Spleen (tissue), 13 donors: ENCODE measurements around the gene OTC. TPM values are rescaled to one million over a fixed set of nuclear protein-coding genes. Genes with fewer than 3 reads are reported as not detected.

Experiments used
- DNase-seq: peaks from one replicate; pipeline ENCODE4 v3.0.0-alpha.2; 2020
- H3K27ac ChIP-seq, 8 donors: fragments of 200-600 bp; sonication (generic) in 7 of 8; 1 replicate in 4 of 8; 2 replicates in 4 of 8; pipeline versions ENCODE4 v1.5.0 to v1.8.0; 2016 to 2021; ENCODE audit warnings: inconsistent platforms in 4 of 8, mild to moderate bottlenecking in 4 of 8, moderate library complexity in 1 of 8
- H3K27me3 ChIP-seq, 7 donors: fragments of 200-600 bp; sonication (generic) in 6 of 7; replicated peaks in 1 of 7; 1 replicate in 4 of 7; 2 replicates in 3 of 7; pipeline versions ENCODE4 v1.5.0 to v1.8.0; 2016 to 2021; ENCODE audit warnings: inconsistent platforms in 3 of 7, mild to moderate bottlenecking in 1 of 7
- H3K36me3 ChIP-seq, 6 donors: fragments of 200-600 bp; sonication (generic) in 5 of 6; 1 replicate in 4 of 6; 2 replicates in 2 of 6; pipeline versions ENCODE4 v1.5.0 to v1.8.0; 2016 to 2021; ENCODE audit warnings: inconsistent platforms in 2 of 6
- H3K4me1 ChIP-seq, 6 donors: fragments of 200-600 bp; sonication (generic) in 5 of 6; 1 replicate in 3 of 6; 2 replicates in 3 of 6; pipeline versions ENCODE4 v1.5.0 to v1.8.0; 2016 to 2021; ENCODE audit warnings: inconsistent platforms in 3 of 6
- H3K4me3 ChIP-seq, 8 donors: fragments of 200-600 bp; sonication (generic) in 7 of 8; 1 replicate in 4 of 8; 2 replicates in 4 of 8; pipeline versions ENCODE4 v1.5.0 to v1.8.0; 2016 to 2021; ENCODE audit warnings: inconsistent platforms in 4 of 8, mild to moderate bottlenecking in 4 of 8, moderate library complexity in 2 of 8
- H3K9me3 ChIP-seq, 8 donors: fragments of 200-600 bp; sonication (generic) in 7 of 8; 1 replicate in 4 of 8; 2 replicates in 4 of 8; pipeline versions ENCODE4 v1.5.0 to v1.8.0; 2016 to 2021; ENCODE audit warnings: inconsistent platforms in 4 of 8
- CTCF ChIP-seq, 11 experiments: fragments of 200-600 bp in 7 of 11; fragments of 450-650 bp in 4 of 11; sonication (generic) in 4 of 11; IDR thresholded peaks in 8 of 11; conservative IDR thresholded peaks in 3 of 11; 1 replicate in 7 of 11; 2 replicates in 4 of 11; pipeline versions ENCODE4 v1.4.0 to v1.8.0; 2016 to 2021; ENCODE audit warnings: antibody characterized with exemption in 11 of 11, inconsistent platforms in 4 of 11, mild to moderate bottlenecking in 1 of 11
- POLR2A ChIP-seq, 3 donors: fragments of 450-650 bp; IDR thresholded peaks; one replicate each; pipeline ENCODE4 v1.5.1; 2017; ENCODE audit warnings: antibody characterized with exemption in 3 of 3, mild to moderate bottlenecking in 1 of 3
- POLR2AphosphoS5 ChIP-seq, 3 donors: sonication (generic); formaldehyde crosslinking; IDR thresholded peaks; one replicate each; pipeline ENCODE4 v1.5.1; 2017; ENCODE audit warnings: antibody characterized with exemption in 3 of 3
- WGBS, 5 donors: extraction: QIAGEN DNeasy Blood & Tissue Kit in 3 of 5; methylation state at CpG; one replicate each; pipeline versions ENCODE4 v1.1.5 to v1.1.7; 2013 to 2018; 5-methylcytosine and 5-hydroxymethylcytosine counted together
- intact Hi-C: fragments of 100-400 bp; cut with DNase I; formaldehyde crosslinking; loops from one replicate; pipeline ENCODE4 v1.15.0; 2023; ENCODE audit warnings: low total_unique reads
- long read RNA-seq, 2 donors: transcript quantifications; one replicate each; lab custom pipeline, GENCODE V29; 2026
- polyA plus RNA-seq, 3 donors: library from polyadenylated mRNA; stranded (reverse); fragments of 200-250 nt; gene quantifications; one replicate each; pipeline ENCODE4 v1.2.1, GENCODE V29; 2013
- total RNA-seq, 7 donors: library from RNA; depleted of rRNA in 3 of 7; stranded (reverse); fragments of >200 nt in 3 of 7; fragmentation: NEBNext Ultra II Directional in 4 of 7; extraction: Animal tissue kit (Norgen Biotek cat#: 25700) in 4 of 7; gene quantifications; one replicate each; pipeline versions ENCODE4 v1.1.0 to v1.2.1, GENCODE V29; 2016 to 2021
- donor health status: healthy with polysubstance abuse.
- donor health status: DM: no; HTN: no; CAD: no; lungs with moderate emphysema.
- donor health status: DM: no; HTN: no; CAD: no.
- donor health status: Bipolar disorder and iron deficiency.
- donor health status: healthy.
- donor health status: DM: no; HTN: no; CAD: no.
- donor health status: DM: yes; HTN: yes; CAD: no.

The OTC gene
- not detected for total RNA-seq
- under 1 TPM in 2 of 3 donors, not detected in 1; 0.05 to 0.06 TPM for polyA plus RNA-seq
- long read RNA-seq, donor 1 = 0 reads
- long read RNA-seq, donor 2 = 0 reads

- Histone ChIP-seq H3K4me1 (peaks cover 0 to 3% (median 0%) of the 10 kb centered on the region in 6 donors), H3K27ac (no peak within 1 kb of the TSS), H3K4me3 (no peak within 1 kb of the TSS), H3K36me3 (no peaks in the 10 kb centered on the region), H3K27me3 (peaks cover 0 to 3% (median 0%) of the 10 kb centered on the region in 7 donors), H3K9me3 (no peaks in the 10 kb centered on the region)
- intact Hi-C loops = no loop called here
- WGBS, 5 donors = 65 to 94% (median 88%) methylated on average over 4 of the region's 4 CpGs
- TF ChIP-seq CTCF (IDR thresholded peaks at IDR 0.05 in 8 of 11, conservative IDR thresholded peaks at IDR 0.05 in 3 of 11) (no peak), POLR2AphosphoS5 (IDR thresholded peaks at IDR 0.05) (no peak), POLR2A (IDR thresholded peaks at IDR 0.05) (no peak)
- DNase-seq = no peak
These were observed at the start of gene OTC for GRCh38 chrX:38352362-38352761. Gene OTC, plus strand, starts transcription at chrX:38352604. Its CDS starts 93 bp downstream, at chrX:38352697.

DNA sequence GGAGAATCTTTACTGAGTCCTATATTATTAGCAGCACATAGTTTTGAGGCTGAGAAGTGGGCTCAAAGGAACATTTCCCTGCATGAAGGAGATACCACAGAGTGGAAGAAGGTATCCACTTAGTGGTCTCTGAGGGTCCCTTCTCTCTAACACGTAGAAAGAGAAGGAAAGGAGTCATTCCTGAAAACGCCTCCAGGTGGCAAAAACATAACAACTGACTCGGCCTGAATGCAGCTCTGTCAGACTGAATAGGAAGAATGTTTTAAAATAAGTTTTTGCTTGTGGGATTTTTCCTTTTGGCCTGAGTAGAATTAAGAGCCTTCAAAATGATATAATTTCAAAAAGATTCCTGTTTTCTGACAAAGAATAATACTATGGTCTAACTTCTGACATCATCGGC is 48.4 kb upstream of the OTC start:
- H3K36me3 ChIP-seq = peaks cover 0 to 20% (median 2%) of the 10 kb centered on the region in 6 donors
- no peak overlapping the region for H3K4me3 ChIP-seq
- WGBS, 5 donors = 43 to 74% (median 63%) methylated on average over 4 of the region's 4 CpGs
- no peak for DNase-seq
- intact Hi-C loops = no loop called here
- H3K4me1 ChIP-seq = no peaks in the 10 kb centered on the region
- no peak for TF ChIP-seq POLR2A (IDR thresholded peaks at IDR 0.05)
- no peak for TF ChIP-seq CTCF (IDR thresholded peaks at IDR 0.05 in 8 of 11, conservative IDR thresholded peaks at IDR 0.05 in 3 of 11)
- TF ChIP-seq POLR2AphosphoS5 (IDR thresholded peaks at IDR 0.05) = no peak
- no peaks in the 10 kb centered on the region for H3K27me3 ChIP-seq
- H3K27ac ChIP-seq = no peak overlapping the region
- no peaks in the 10 kb centered on the region for H3K9me3 ChIP-seq

DNA sequence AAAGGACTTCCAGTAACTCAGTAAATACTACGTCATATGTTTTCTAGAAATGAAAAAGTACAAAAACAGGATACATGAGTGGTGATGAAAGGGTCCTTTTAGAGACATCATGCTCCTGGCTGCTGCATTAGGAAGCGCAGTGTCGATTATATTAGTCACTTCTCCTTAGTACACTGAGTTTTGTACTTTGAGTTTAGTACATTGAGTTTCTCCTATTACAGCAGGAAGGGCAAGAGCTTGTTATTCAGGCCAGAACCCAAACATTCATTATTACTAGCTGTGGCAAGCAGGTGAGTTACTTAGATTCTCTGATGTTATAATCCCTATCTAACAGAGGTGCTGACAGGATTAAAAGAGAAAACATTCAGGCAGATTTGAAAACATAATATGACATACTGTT is 46.4 kb upstream of the OTC start:
- Histone ChIP-seq H3K36me3 (peaks cover 0 to 25% (median under 1%) of the 10 kb centered on the region in 6 donors), H3K27me3 (no peaks in the 10 kb centered on the region), H3K9me3 (no peaks in the 10 kb centered on the region), H3K27ac (no peak overlapping the region), H3K4me3 (no peak overlapping the region), H3K4me1 (no peaks in the 10 kb centered on the region)
- WGBS, 5 donors = 81 to 93% (median 85%) methylated on average over 3 of the region's 3 CpGs
- intact Hi-C loops = no loop called here
- DNase-seq = no peak
- no peak for TF ChIP-seq CTCF (IDR thresholded peaks at IDR 0.05 in 8 of 11, conservative IDR thresholded peaks at IDR 0.05 in 3 of 11)
- TF ChIP-seq POLR2AphosphoS5 (IDR thresholded peaks at IDR 0.05) = no peak
- no peak for TF ChIP-seq POLR2A (IDR thresholded peaks at IDR 0.05)

DNA sequence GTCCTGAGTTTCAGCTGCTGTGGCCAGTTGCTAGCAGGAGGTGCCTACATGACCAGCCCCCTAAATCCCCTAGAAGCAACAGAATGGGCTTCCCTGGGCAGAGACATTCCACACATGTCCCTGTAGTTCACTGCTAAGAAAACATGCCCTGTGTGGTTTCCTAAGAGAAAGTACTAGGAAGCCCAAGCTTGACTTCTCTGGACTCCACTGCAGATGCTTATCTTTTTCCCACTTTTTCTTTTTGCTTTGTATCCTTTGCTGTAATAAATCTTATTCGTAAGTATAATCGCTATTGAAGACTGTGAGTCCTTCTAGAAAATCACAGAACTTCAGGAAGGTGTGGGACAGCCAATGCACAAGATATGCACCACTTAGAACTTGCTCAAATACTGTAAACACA is 40.7 kb upstream of the OTC start:
- no peak for DNase-seq
- Histone ChIP-seq H3K27ac (no peak overlapping the region), H3K27me3 (no peaks in the 10 kb centered on the region), H3K36me3 (peaks cover 0 to 36% (median 2%) of the 10 kb centered on the region in 6 donors), H3K9me3 (no peaks in the 10 kb centered on the region), H3K4me3 (no peak overlapping the region), H3K4me1 (no peaks in the 10 kb centered on the region)
- WGBS, 5 donors = 58 to 100% (median 88%) methylated on average over 2 of the region's 2 CpGs
- intact Hi-C loops = no loop called here
- no peak for TF ChIP-seq POLR2A (IDR thresholded peaks at IDR 0.05)
- TF ChIP-seq CTCF (IDR thresholded peaks at IDR 0.05 in 8 of 11, conservative IDR thresholded peaks at IDR 0.05 in 3 of 11) = no peak
- no peak for TF ChIP-seq POLR2AphosphoS5 (IDR thresholded peaks at IDR 0.05)
